ENCODE measurements around the gene TBC1D22A. TPM values are rescaled to one million over a fixed set of nuclear protein-coding genes. Genes with fewer than 3 reads are reported as not detected.

Gene TBC1D22A
- total and polyA plus RNA-seq, 2 experiments from 2014 or later = 9.6 to 13.3 TPM

DNA sequence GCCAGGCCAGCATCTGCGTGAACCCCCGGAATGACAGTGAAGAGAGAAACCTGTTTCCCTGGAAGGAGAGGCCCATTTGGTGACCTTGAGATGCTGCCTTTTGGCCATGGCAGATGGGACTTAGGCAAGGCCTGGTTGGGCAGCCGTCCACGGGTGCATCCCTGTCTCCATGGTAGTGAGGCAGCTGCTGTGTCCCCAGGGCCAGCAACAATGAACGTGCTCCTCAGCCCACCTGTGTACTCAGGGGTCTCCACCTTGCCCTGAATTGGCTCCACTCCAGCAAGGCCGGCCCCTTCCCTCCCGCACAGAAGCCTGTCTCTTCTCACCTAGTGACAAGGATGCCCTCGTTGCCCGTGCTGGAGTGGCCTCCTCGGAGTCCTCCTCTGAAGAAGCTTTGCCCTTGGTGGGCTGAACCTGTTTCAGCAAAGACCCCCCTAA lies 441.1 kb downstream of the TBC1D22A start:
- no peaks in the 10 kb centered on the region for H3K9me2 ChIP-seq (ENCODE audit: insufficient read depth)
- no peak overlapping the region for H3K4me3 ChIP-seq
- no peak overlapping the region for H3K27ac Mint-ChIP-seq
- H3K9me3 Mint-ChIP-seq = peaks cover 87% of the 10 kb centered on the region
- H3K27me3 Mint-ChIP-seq (ENCODE audit: insufficient read depth, low read depth, poor library complexity) = peaks cover 6% of the 10 kb centered on the region
- no peaks in the 10 kb centered on the region for H3F3A ChIP-seq (replicated peaks; ENCODE audit: low read depth)
- peaks cover 38% of the 10 kb centered on the region for H3K36me3 Mint-ChIP-seq (ENCODE audit: low read depth)
- H3K27me3 ChIP-seq (ENCODE audit: insufficient read depth) = no peaks in the 10 kb centered on the region
- DNase-seq (ENCODE audit: low spot score) (no peak), ATAC-seq (no peak)
- H3K27ac ChIP-seq (ENCODE audit: low read depth) = no peak overlapping the region
- H3K4me3 Mint-ChIP-seq = no peak overlapping the region
- H3K36me3 ChIP-seq (ENCODE audit: insufficient read depth) = no peaks in the 10 kb centered on the region
- H3K4me2 ChIP-seq = no peak overlapping the region
- TF ChIP-seq STAT1 (IDR thresholded peaks at IDR 0.05; ENCODE audit: unreplicated experiment) (no peak), EZH2phosphoT487 (IDR thresholded peaks at IDR 0.05; ENCODE audit: unreplicated experiment) (no peak), NANOG (IDR thresholded peaks at IDR 0.05; ENCODE audit: borderline replicate concordance) (no peak), ZNF114 (CRISPR knock-in tag; IDR thresholded peaks at IDR 0.05) (no peak), POLR2AphosphoS5 (IDR thresholded peaks at IDR 0.05; ENCODE audit: low read depth) (no peak), JUNB (IDR thresholded peaks at IDR 0.05; ENCODE audit: unreplicated experiment) (no peak), EZH2 (IDR thresholded peaks at IDR 0.05; ENCODE audit: low read depth, unreplicated experiment) (no peak), CREB1 (CRISPR knock-in tag; IDR thresholded peaks at IDR 0.05; ENCODE audit: low read depth) (no peak), ZNF331 (CRISPR knock-in tag; IDR thresholded peaks at IDR 0.05; ENCODE audit: low read depth) (no peak)
- TF ChIP-seq, protein P1, sequence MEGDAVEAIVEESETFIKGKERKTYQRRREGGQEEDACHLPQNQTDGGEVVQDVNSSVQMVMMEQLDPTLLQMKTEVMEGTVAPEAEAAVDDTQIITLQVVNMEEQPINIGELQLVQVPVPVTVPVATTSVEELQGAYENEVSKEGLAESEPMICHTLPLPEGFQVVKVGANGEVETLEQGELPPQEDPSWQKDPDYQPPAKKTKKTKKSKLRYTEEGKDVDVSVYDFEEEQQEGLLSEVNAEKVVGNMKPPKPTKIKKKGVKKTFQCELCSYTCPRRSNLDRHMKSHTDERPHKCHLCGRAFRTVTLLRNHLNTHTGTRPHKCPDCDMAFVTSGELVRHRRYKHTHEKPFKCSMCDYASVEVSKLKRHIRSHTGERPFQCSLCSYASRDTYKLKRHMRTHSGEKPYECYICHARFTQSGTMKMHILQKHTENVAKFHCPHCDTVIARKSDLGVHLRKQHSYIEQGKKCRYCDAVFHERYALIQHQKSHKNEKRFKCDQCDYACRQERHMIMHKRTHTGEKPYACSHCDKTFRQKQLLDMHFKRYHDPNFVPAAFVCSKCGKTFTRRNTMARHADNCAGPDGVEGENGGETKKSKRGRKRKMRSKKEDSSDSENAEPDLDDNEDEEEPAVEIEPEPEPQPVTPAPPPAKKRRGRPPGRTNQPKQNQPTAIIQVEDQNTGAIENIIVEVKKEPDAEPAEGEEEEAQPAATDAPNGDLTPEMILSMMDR (conservative IDR thresholded peaks at IDR 0.05; ENCODE audit: low read depth in 2 of 2) = no peak
- TF ChIP-seq, protein P2, sequence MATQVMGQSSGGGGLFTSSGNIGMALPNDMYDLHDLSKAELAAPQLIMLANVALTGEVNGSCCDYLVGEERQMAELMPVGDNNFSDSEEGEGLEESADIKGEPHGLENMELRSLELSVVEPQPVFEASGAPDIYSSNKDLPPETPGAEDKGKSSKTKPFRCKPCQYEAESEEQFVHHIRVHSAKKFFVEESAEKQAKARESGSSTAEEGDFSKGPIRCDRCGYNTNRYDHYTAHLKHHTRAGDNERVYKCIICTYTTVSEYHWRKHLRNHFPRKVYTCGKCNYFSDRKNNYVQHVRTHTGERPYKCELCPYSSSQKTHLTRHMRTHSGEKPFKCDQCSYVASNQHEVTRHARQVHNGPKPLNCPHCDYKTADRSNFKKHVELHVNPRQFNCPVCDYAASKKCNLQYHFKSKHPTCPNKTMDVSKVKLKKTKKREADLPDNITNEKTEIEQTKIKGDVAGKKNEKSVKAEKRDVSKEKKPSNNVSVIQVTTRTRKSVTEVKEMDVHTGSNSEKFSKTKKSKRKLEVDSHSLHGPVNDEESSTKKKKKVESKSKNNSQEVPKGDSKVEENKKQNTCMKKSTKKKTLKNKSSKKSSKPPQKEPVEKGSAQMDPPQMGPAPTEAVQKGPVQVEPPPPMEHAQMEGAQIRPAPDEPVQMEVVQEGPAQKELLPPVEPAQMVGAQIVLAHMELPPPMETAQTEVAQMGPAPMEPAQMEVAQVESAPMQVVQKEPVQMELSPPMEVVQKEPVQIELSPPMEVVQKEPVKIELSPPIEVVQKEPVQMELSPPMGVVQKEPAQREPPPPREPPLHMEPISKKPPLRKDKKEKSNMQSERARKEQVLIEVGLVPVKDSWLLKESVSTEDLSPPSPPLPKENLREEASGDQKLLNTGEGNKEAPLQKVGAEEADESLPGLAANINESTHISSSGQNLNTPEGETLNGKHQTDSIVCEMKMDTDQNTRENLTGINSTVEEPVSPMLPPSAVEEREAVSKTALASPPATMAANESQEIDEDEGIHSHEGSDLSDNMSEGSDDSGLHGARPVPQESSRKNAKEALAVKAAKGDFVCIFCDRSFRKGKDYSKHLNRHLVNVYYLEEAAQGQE (IDR thresholded peaks at IDR 0.05; ENCODE audit: unreplicated experiment) = no peak
- TF ChIP-seq, protein P3, sequence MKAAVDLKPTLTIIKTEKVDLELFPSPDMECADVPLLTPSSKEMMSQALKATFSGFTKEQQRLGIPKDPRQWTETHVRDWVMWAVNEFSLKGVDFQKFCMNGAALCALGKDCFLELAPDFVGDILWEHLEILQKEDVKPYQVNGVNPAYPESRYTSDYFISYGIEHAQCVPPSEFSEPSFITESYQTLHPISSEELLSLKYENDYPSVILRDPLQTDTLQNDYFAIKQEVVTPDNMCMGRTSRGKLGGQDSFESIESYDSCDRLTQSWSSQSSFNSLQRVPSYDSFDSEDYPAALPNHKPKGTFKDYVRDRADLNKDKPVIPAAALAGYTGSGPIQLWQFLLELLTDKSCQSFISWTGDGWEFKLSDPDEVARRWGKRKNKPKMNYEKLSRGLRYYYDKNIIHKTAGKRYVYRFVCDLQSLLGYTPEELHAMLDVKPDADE (IDR thresholded peaks at IDR 0.05) = no peak
- TF ChIP-seq, protein P4, sequence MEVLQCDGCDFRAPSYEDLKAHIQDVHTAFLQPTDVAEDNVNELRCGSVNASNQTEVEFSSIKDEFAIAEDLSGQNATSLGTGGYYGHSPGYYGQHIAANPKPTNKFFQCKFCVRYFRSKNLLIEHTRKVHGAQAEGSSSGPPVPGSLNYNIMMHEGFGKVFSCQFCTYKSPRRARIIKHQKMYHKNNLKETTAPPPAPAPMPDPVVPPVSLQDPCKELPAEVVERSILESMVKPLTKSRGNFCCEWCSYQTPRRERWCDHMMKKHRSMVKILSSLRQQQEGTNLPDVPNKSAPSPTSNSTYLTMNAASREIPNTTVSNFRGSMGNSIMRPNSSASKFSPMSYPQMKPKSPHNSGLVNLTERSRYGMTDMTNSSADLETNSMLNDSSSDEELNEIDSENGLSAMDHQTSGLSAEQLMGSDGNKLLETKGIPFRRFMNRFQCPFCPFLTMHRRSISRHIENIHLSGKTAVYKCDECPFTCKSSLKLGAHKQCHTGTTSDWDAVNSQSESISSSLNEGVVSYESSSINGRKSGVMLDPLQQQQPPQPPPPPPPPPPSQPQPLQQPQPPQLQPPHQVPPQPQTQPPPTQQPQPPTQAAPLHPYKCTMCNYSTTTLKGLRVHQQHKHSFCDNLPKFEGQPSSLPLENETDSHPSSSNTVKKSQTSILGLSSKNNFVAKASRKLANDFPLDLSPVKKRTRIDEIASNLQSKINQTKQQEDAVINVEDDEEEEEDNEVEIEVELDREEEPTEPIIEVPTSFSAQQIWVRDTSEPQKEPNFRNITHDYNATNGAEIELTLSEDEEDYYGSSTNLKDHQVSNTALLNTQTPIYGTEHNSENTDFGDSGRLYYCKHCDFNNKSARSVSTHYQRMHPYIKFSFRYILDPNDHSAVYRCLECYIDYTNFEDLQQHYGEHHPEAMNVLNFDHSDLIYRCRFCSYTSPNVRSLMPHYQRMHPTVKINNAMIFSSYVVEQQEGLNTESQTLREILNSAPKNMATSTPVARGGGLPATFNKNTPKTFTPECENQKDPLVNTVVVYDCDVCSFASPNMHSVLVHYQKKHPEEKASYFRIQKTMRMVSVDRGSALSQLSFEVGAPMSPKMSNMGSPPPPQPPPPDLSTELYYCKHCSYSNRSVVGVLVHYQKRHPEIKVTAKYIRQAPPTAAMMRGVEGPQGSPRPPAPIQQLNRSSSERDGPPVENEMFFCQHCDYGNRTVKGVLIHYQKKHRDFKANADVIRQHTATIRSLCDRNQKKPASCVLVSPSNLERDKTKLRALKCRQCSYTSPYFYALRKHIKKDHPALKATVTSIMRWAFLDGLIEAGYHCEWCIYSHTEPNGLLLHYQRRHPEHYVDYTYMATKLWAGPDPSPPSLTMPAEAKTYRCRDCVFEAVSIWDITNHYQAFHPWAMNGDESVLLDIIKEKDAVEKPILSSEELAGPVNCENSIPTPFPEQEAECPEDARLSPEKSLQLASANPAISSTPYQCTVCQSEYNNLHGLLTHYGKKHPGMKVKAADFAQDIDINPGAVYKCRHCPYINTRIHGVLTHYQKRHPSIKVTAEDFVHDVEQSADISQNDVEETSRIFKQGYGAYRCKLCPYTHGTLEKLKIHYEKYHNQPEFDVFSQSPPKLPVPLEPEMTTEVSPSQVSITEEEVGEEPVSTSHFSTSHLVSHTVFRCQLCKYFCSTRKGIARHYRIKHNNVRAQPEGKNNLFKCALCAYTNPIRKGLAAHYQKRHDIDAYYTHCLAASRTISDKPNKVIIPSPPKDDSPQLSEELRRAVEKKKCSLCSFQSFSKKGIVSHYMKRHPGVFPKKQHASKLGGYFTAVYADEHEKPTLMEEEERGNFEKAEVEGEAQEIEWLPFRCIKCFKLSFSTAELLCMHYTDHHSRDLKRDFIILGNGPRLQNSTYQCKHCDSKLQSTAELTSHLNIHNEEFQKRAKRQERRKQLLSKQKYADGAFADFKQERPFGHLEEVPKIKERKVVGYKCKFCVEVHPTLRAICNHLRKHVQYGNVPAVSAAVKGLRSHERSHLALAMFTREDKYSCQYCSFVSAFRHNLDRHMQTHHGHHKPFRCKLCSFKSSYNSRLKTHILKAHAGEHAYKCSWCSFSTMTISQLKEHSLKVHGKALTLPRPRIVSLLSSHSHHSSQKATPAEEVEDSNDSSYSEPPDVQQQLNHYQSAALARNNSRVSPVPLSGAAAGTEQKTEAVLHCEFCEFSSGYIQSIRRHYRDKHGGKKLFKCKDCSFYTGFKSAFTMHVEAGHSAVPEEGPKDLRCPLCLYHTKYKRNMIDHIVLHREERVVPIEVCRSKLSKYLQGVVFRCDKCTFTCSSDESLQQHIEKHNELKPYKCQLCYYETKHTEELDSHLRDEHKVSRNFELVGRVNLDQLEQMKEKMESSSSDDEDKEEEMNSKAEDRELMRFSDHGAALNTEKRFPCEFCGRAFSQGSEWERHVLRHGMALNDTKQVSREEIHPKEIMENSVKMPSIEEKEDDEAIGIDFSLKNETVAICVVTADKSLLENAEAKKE (CRISPR knock-in tag; IDR thresholded peaks at IDR 0.05) = no peak
- no peaks in the 10 kb centered on the region for H4K20me1 ChIP-seq (replicated peaks; ENCODE audit: insufficient read depth)
- H3K79me2 ChIP-seq (replicated peaks; ENCODE audit: insufficient read depth) = no peaks in the 10 kb centered on the region
- no peaks in the 10 kb centered on the region for H3K4me1 ChIP-seq (ENCODE audit: insufficient read depth)
- H2AFZ ChIP-seq = no peak overlapping the region
- H3K4me1 Mint-ChIP-seq = no peaks in the 10 kb centered on the region
